K562 (cell line): ENCODE data around the gene NPC1.

Source experiments
- MTF1 ChIP-seq: fragments of 250-450 bp; sonication (Bioruptor Pico); IDR thresholded peaks from 2 replicates; pipeline ENCODE4 v1.9.0; 2021; ENCODE audit warnings: moderate library complexity, mild to moderate bottlenecking, inconsistent platforms, borderline replicate concordance
- RCOR1 ChIP-seq, 2 experiments: IDR thresholded peaks; 2 replicates each; pipeline ENCODE4 v1.6.1; 2012; ENCODE audit warnings: low read depth in 2 of 2, low read length in 2 of 2, borderline replicate concordance in 1 of 2, improper control_type of control experiment in 1 of 2
- SMARCA4 ChIP-seq: fragments of 450-650 bp; IDR thresholded peaks from 2 replicates; pipeline ENCODE4 v1.6.1; 2016
- TF ChIP-seq, protein P1 (sequence below): fragments of 450-650 bp; formaldehyde crosslinking; IDR thresholded peaks from 2 replicates; pipeline ENCODE4 v1.4.0; 2022; ENCODE audit warnings: missing genetic modification characterization

DNA sequence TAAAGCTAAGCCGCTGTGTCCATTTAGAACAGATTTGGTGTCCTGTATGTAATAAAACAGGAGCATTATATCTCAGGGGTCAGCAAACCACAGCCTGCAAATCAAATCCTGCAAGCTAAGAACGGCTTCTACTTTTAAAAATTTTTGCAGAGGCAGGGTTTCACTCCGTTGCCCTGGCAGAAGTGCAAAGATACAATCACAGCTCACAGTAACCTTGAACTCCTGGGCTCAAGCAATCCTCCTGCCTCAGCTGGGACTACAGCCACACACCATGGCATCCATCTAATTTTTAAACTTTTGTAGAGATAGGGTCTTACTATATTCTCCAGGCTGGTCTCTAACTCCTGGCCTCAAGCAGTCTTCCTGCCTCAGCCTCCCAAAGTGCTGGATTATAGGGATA, 28.6 kb upstream of the NPC1 start:
- TF ChIP-seq RCOR1 (IDR thresholded peaks at IDR 0.05; ENCODE audit: borderline replicate concordance in 1 of 2, low read depth in 2 of 2, low read length in 2 of 2) (no peak), SMARCA4 (no peak), MTF1 (CRISPR knock-in tag) (no peak)
- TF ChIP-seq, protein P1, sequence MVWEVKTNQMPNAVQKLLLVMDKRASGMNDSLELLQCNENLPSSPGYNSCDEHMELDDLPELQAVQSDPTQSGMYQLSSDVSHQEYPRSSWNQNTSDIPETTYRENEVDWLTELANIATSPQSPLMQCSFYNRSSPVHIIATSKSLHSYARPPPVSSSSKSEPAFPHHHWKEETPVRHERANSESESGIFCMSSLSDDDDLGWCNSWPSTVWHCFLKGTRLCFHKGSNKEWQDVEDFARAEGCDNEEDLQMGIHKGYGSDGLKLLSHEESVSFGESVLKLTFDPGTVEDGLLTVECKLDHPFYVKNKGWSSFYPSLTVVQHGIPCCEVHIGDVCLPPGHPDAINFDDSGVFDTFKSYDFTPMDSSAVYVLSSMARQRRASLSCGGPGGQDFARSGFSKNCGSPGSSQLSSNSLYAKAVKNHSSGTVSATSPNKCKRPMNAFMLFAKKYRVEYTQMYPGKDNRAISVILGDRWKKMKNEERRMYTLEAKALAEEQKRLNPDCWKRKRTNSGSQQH: no peak
